Esophagus muscularis mucosa (tissue), 3 donors: ENCODE measurements around the gene GADD45G.
A peak's percentile ranks its signal among the peaks of the same experiment; 100 is the strongest.

Experiments
- CTCF ChIP-seq, 3 experiments: fragments of 200-600 bp in 2 of 3; fragments of 450-650 bp in 1 of 3; sonication (generic) in 2 of 3; IDR thresholded peaks; one replicate each; pipeline ENCODE4 v1.5.1; 2017 to 2019; ENCODE audit warnings: antibody characterized with exemption in 3 of 3, mild to moderate bottlenecking in 2 of 3, moderate library complexity in 1 of 3
- POLR2A ChIP-seq: fragments of 450-650 bp; IDR thresholded peaks from one replicate; pipeline ENCODE4 v1.6.1; 2017; ENCODE audit warnings: antibody characterized with exemption, moderate library complexity, mild to moderate bottlenecking, low read depth
- POLR2AphosphoS5 ChIP-seq, 2 donors: sonication (generic); formaldehyde crosslinking; IDR thresholded peaks; one replicate each; pipeline ENCODE4 v1.6.1; 2017; ENCODE audit warnings: antibody characterized with exemption in 2 of 2

DNA sequence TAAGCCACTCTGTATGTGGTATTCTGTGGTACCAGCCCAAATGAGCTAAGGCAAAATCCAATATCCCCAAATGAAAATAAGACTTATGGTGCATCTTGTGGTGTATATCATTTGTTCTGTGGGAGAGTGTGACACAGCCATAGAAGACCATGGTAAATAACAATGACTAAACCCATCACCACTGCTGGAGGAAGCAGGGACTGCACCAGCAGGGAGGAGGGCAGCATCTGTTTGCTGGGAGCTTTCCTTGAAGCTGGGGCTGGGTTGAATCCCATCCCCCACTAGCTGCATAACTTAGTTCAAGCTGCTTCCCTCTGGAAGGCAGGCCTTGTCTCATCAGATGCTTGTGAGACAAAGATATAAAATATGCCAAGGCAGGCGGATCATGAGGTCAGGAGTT lies 14.2 kb downstream of the GADD45G start:
- peak in 1 of 3 experiments; percentile 7 for TF ChIP-seq CTCF (IDR thresholded peaks at IDR 0.05)
- TF ChIP-seq POLR2AphosphoS5 (IDR thresholded peaks at IDR 0.05): no peak
- TF ChIP-seq POLR2A: no peak
